Neural progenitor cell (in vitro differentiated cells): ENCODE data around the gene KIAA1217. TPM values are rescaled to one million over a fixed set of nuclear protein-coding genes. Genes with fewer than 3 reads are reported as not detected.

ENCODE experiments used
- DNase-seq: peaks from one replicate; pipeline ENCODE4 v3.0.0-alpha.2; 2016; ENCODE audit warnings: low spot score
- H2AFZ ChIP-seq: fragments of 200-600 bp; sonication (generic); replicated peaks from 2 replicates; pipeline ENCODE4 v1.6.1; 2016; ENCODE audit warnings: antibody characterized with exemption
- H3F3A ChIP-seq: fragments of 200-600 bp; sonication (generic); 2 replicates; pipeline ENCODE4 v1.6.1; 2016; ENCODE audit warnings: antibody characterized with exemption, low read depth
- H3K27ac ChIP-seq: fragments of 200-600 bp; sonication (generic); 2 replicates; pipeline ENCODE4 v1.5.1; 2016; ENCODE audit warnings: mild to moderate bottlenecking
- H3K27me3 ChIP-seq: fragments of 200-600 bp; sonication (generic); 2 replicates; pipeline ENCODE4 v1.6.1; 2016; ENCODE audit warnings: mild to moderate bottlenecking, moderate library complexity
- H3K36me3 ChIP-seq: fragments of 200-600 bp; sonication (generic); 2 replicates; pipeline ENCODE4 v1.5.1; 2016
- H3K4me1 ChIP-seq: fragments of 200-600 bp; sonication (generic); 2 replicates; pipeline ENCODE4 v1.6.1; 2016; ENCODE audit warnings: mixed run types
- H3K4me2 ChIP-seq: fragments of 200-600 bp; sonication (generic); 2 replicates; pipeline ENCODE4 v1.6.1; 2016
- H3K4me3 ChIP-seq: fragments of 200-600 bp; sonication (generic); 2 replicates; pipeline ENCODE4 v1.5.1; 2016
- H3K79me2 ChIP-seq: fragments of 200-600 bp; sonication (generic); 2 replicates; pipeline ENCODE4 v1.6.1; 2016; ENCODE audit warnings: low read depth
- H3K9ac ChIP-seq: fragments of 200-600 bp; sonication (generic); 2 replicates; pipeline ENCODE4 v1.6.1; 2016
- H3K9me3 ChIP-seq: fragments of 200-600 bp; sonication (generic); 2 replicates; pipeline ENCODE4 v1.5.1; 2016; ENCODE audit warnings: low read depth
- H4K20me1 ChIP-seq: fragments of 200-600 bp; sonication (generic); 2 replicates; pipeline ENCODE4 v1.6.1; 2016; ENCODE audit warnings: low read depth
- H3K27ac Mint-ChIP-seq: 3 replicates; pipeline ENCODE4 v1.8.0; 2021; ENCODE audit warnings: mixed read lengths
- H3K27me3 Mint-ChIP-seq: 2 replicates; pipeline ENCODE4 v1.8.0; 2022; ENCODE audit warnings: low read depth, mild to moderate bottlenecking, inconsistent platforms, moderate library complexity, mixed read lengths; ENCODE audit not compliant: insufficient read depth
- H3K36me3 Mint-ChIP-seq: 3 replicates; pipeline ENCODE4 v1.8.0; 2021; ENCODE audit warnings: mixed read lengths
- H3K4me1 Mint-ChIP-seq: 3 replicates; pipeline ENCODE4 v1.8.0; 2021; ENCODE audit warnings: mixed read lengths
- H3K4me3 Mint-ChIP-seq: 3 replicates; pipeline ENCODE4 v1.8.0; 2021; ENCODE audit warnings: mild to moderate bottlenecking, moderate library complexity, mixed read lengths
- H3K9me3 Mint-ChIP-seq: 3 replicates; pipeline ENCODE4 v1.8.0; 2020; ENCODE audit warnings: mixed read lengths
- EZH2 ChIP-seq: fragments of 200-600 bp; sonication (generic); IDR thresholded peaks from 2 replicates; pipeline ENCODE4 v1.6.1; 2017; ENCODE audit warnings: antibody characterized with exemption, mild to moderate bottlenecking, moderate library complexity
- EZH2phosphoT487 ChIP-seq: fragments of 200-600 bp; sonication (generic); IDR thresholded peaks from 2 replicates; pipeline ENCODE4 v1.6.1; 2017; ENCODE audit warnings: antibody characterized with exemption
- total RNA-seq: library from RNA; depleted of rRNA; stranded (reverse); fragments of >200 nt; gene quantifications from 2 replicates; pipeline ENCODE4 v1.2.3, GENCODE V29; 2015; ENCODE audit warnings: low replicate concordance
- TF ChIP-seq, protein P1 (sequence below): fragments of 200-600 bp; sonication (generic); IDR thresholded peaks from 2 replicates; pipeline ENCODE4 v1.5.1; 2017; ENCODE audit warnings: antibody characterized with exemption, mild to moderate bottlenecking

The KIAA1217 gene
- total RNA-seq, 1 donor from 2014 or later = 13.1 TPM

DNA sequence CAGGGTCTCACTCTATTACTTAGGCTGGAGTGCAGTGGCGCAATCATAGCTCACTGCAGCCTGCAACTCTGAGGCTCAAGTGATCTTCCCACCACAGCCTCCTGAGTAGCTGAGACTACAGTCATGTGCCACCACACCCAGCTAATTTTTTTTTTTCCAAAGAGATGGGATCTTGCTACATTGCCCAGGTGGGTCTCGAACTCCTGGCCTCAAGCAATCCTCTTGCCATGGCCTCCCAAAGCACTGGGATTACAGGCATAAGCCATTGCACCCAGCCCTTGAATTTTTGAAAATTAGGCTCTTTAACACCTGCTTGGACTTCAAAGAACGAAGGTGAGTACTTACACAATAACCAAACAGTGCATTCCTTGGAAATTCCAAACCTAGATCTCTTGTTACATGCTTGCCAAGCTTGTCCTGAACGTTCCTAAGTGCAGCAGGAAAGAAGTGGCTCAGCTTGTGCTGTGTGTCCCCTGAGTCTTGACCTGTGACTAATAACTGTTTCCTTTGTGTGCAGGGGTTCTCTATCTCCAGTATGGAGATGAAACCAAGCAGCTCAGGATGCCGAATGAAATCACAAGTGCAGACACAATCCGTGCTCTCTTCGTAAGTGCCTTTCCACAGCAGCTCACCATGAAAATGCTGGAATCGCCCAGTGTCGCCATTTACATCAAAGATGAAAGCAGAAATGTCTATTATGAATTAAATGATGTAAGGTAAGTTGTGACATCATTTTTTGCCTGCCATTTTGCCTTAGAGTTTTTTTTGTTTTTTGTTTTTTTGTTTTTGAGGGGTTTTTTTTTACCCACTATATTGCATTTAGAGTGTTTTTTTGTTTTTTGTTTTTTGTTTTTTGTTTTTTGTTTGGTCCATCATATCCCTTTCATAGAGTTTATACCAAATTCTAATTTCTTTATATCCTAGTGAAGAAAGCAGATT is 223.8 kb downstream of the KIAA1217 start:
- Mint-ChIP-seq H3K36me3 (peaks cover 17% of the 10 kb centered on the region), H3K27me3 (no peaks in the 10 kb centered on the region), H3K9me3 (no peaks in the 10 kb centered on the region), H3K4me1 (no peaks in the 10 kb centered on the region), H3K4me3 (no peak overlapping the region), H3K27ac (no peak overlapping the region)
- Histone ChIP-seq H4K20me1 (no peaks in the 10 kb centered on the region), H3K4me1 (peaks cover 6% of the 10 kb centered on the region), H3K4me3 (no peak overlapping the region), H2AFZ (no peak overlapping the region), H3K27me3 (no peaks in the 10 kb centered on the region), H3F3A (no peaks in the 10 kb centered on the region), H3K36me3 (no peaks in the 10 kb centered on the region), H3K9me3 (no peaks in the 10 kb centered on the region), H3K9ac (no peak overlapping the region), H3K27ac (no peak overlapping the region), H3K79me2 (no peaks in the 10 kb centered on the region), H3K4me2 (no peak overlapping the region)
- no peak for DNase-seq
- TF ChIP-seq EZH2 = no peak
- TF ChIP-seq, protein P1, sequence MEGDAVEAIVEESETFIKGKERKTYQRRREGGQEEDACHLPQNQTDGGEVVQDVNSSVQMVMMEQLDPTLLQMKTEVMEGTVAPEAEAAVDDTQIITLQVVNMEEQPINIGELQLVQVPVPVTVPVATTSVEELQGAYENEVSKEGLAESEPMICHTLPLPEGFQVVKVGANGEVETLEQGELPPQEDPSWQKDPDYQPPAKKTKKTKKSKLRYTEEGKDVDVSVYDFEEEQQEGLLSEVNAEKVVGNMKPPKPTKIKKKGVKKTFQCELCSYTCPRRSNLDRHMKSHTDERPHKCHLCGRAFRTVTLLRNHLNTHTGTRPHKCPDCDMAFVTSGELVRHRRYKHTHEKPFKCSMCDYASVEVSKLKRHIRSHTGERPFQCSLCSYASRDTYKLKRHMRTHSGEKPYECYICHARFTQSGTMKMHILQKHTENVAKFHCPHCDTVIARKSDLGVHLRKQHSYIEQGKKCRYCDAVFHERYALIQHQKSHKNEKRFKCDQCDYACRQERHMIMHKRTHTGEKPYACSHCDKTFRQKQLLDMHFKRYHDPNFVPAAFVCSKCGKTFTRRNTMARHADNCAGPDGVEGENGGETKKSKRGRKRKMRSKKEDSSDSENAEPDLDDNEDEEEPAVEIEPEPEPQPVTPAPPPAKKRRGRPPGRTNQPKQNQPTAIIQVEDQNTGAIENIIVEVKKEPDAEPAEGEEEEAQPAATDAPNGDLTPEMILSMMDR = no peak
- TF ChIP-seq EZH2phosphoT487 = no peak

DNA sequence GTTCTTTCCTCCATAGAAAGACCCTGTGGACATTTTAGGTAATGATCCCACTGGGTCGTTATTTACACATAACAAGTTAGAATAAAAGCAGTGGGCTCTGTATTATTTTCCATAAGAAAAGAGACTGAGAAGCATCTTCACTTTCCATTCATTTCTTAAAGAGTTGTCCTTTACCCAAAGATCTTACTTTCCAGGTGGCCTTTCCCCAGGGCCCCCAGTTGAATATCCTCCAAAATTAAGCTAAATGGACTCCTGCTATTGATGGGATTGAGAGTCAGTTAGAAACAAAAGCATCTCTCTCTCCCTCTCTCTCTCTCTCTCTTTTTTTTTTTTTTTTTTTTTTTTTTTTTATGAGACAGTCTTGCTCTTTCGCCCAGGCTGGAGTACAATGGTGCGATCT is 224.8 kb downstream of the KIAA1217 start:
- Histone ChIP-seq H4K20me1 (no peaks in the 10 kb centered on the region), H3K27ac (no peak overlapping the region), H3K27me3 (no peaks in the 10 kb centered on the region), H3K9ac (no peak overlapping the region), H3K4me1 (peaks cover 6% of the 10 kb centered on the region), H3K36me3 (no peaks in the 10 kb centered on the region), H3K4me2 (no peak overlapping the region), H3K4me3 (no peak overlapping the region), H3K9me3 (no peaks in the 10 kb centered on the region), H2AFZ (no peak overlapping the region), H3K79me2 (no peaks in the 10 kb centered on the region), H3F3A (no peaks in the 10 kb centered on the region)
- Mint-ChIP-seq H3K4me3 (no peak overlapping the region), H3K9me3 (no peaks in the 10 kb centered on the region), H3K27me3 (no peaks in the 10 kb centered on the region), H3K27ac (no peak overlapping the region), H3K36me3 (peaks cover 17% of the 10 kb centered on the region), H3K4me1 (peaks cover 3% of the 10 kb centered on the region)
- DNase-seq = no peak
- no peak for TF ChIP-seq EZH2phosphoT487
- TF ChIP-seq EZH2 = no peak
- TF ChIP-seq, protein P1 = no peak

DNA sequence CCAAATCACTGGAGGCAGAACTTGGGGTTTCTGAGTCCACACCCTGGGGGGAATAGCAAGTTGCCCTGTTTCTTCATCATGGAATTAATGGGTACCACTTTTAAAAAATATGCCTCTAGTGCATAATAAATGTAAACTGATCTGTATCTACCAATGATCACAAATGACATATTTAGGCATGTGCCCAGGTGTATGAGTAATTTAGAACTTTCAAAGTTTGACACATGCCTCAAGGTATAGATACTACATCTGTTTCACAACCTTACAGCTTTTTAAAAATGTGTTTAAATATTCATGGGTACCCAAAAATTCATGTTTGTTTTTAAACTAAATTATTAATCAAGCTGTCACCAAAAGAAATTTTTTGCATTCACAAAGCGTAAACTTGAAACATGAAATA is 226.0 kb downstream of the KIAA1217 start:
- Histone ChIP-seq H3K27me3 (no peaks in the 10 kb centered on the region), H3K79me2 (no peaks in the 10 kb centered on the region), H2AFZ (no peak overlapping the region), H3K9me3 (no peaks in the 10 kb centered on the region), H3K27ac (no peak overlapping the region), H3K4me1 (peaks cover 6% of the 10 kb centered on the region), H3K9ac (no peak overlapping the region), H3K4me2 (no peak overlapping the region), H3K4me3 (no peak overlapping the region), H3K36me3 (no peaks in the 10 kb centered on the region), H4K20me1 (no peaks in the 10 kb centered on the region), H3F3A (no peaks in the 10 kb centered on the region)
- Mint-ChIP-seq H3K4me1 (peaks cover 12% of the 10 kb centered on the region), H3K36me3 (peaks cover 17% of the 10 kb centered on the region), H3K27me3 (no peaks in the 10 kb centered on the region), H3K9me3 (no peaks in the 10 kb centered on the region), H3K27ac (no peak overlapping the region), H3K4me3 (no peak overlapping the region)
- TF ChIP-seq, protein P1 = no peak
- TF ChIP-seq EZH2 (no peak), EZH2phosphoT487 (no peak)
- DNase-seq = no peak
